HepG2 (cell line): Measurements from ENCODE around the gene SRD5A1. TPM values are rescaled to one million over a fixed set of nuclear protein-coding genes. Genes with fewer than 3 reads are reported as not detected.

Experiments
- ATAC-seq: fragments of 200-7000 bp; cut with Tn5 transposase; 3 replicates; pipeline ENCODE4 v1.9.1; 2020; ENCODE audit warnings: mild to moderate bottlenecking, moderate library complexity
- BruUV-seq: library from RNA; stranded (reverse); fragments of 400-500 nt; replicated peaks from 2 replicates; lab custom pipeline; 2021; lab: Mats Ljungman, UMichigan
- CTCF ChIA-PET: fragments of 300-600 bp; formaldehyde crosslinking; extraction: SDS; loops from one replicate; lab custom pipeline; 2021; ENCODE audit warnings: low total read pairs, inconsistent platforms, low intra/inter-chr PET ratio; lab: Yijun Ruan, JAX
- POLR2A ChIA-PET: fragments of 350-600 bp; sonication (Branson Sonifier 250); formaldehyde crosslinking; loops from one replicate; lab custom pipeline; 2020; ENCODE audit warnings: antibody characterized with exemption, inconsistent platforms; lab: Yijun Ruan, JAX
- DNase-seq: peaks from one replicate; pipeline ENCODE4 v3.0.0-alpha.2; 2015; ENCODE audit warnings: low spot score
- FAIRE-seq: peaks from 3 replicates; lab custom pipeline; 2011; peaks lifted over from hg19 to GRCh38; lab: Jason Lieb, UNC
- H2AFZ ChIP-seq: one replicate; pipeline ENCODE4 v1.6.1; 2011; ENCODE audit warnings: low read length, inconsistent platforms
- H3K27ac ChIP-seq: fragments of 300-600 bp; 3 replicates; pipeline ENCODE4 v1.8.0; 2011; ENCODE audit warnings: mixed run types, mild to moderate bottlenecking, mixed read lengths, low read length, inconsistent platforms; ENCODE audit not compliant: insufficient read depth; ENCODE audit errors: extremely low read length
- H3K27me3 ChIP-seq, 2 experiments: fragments of 200-600 bp in 1 of 2; 2 replicates in 1 of 2; 3 replicates in 1 of 2; pipeline versions ENCODE4 v1.6.0 to v1.8.0; 2011; ENCODE audit warnings: low read length in 2 of 2, mild to moderate bottlenecking in 2 of 2, moderate library complexity in 2 of 2, inconsistent platforms in 1 of 2; ENCODE audit not compliant: insufficient read depth in 2 of 2, control insufficient read depth in 1 of 2
- H3K36me3 ChIP-seq, 2 experiments: fragments of 200-600 bp in 1 of 2; replicated peaks in 1 of 2; 2 replicates in 1 of 2; 3 replicates in 1 of 2; pipeline versions ENCODE4 v1.5.1 to v1.8.0; 2011; ENCODE audit warnings: low read length in 2 of 2, inconsistent platforms in 1 of 2; ENCODE audit not compliant: insufficient read depth in 2 of 2, control insufficient read depth in 1 of 2
- H3K4me1 ChIP-seq: 2 replicates; pipeline ENCODE4 v1.5.1; 2012; ENCODE audit warnings: low read length, inconsistent platforms; ENCODE audit not compliant: insufficient read depth
- H3K4me2 ChIP-seq: 2 replicates; pipeline ENCODE4 v1.6.0; 2011; ENCODE audit warnings: low read depth, low read length, inconsistent platforms
- H3K4me3 ChIP-seq, 3 experiments: fragments of 200-600 bp in 1 of 3; sonication (generic), shearing (Covaris generic) in 1 of 3; replicated peaks in 1 of 3; 2 replicates each; pipeline ENCODE4 v1.5.1; 2011 to 2016; ENCODE audit warnings: low read length in 3 of 3, inconsistent platforms in 2 of 3, low read depth in 2 of 3, mild to moderate bottlenecking in 2 of 3, control low read depth in 1 of 3, mixed read lengths in 1 of 3; ENCODE audit not compliant: insufficient read depth in 1 of 3
- H3K79me2 ChIP-seq: one replicate; pipeline ENCODE4 v1.6.1; 2011; ENCODE audit warnings: low read length, inconsistent platforms; ENCODE audit not compliant: insufficient read depth
- H3K9ac ChIP-seq: 2 replicates; pipeline ENCODE4 v1.6.0; 2011; ENCODE audit warnings: mild to moderate bottlenecking, low read depth, low read length, inconsistent platforms; ENCODE audit not compliant: insufficient read depth
- H3K9me3 ChIP-seq: 2 replicates; pipeline ENCODE4 v1.5.1; 2012; ENCODE audit warnings: mild to moderate bottlenecking, low read length
- H4K20me1 ChIP-seq: 2 replicates; pipeline ENCODE4 v1.6.0; 2011; ENCODE audit warnings: inconsistent platforms, mild to moderate bottlenecking, low read length, moderate library complexity; ENCODE audit not compliant: insufficient read depth
- ARNT2 ChIP-seq: sonication (generic); formaldehyde crosslinking; IDR thresholded peaks from 2 replicates; pipeline ENCODE4 v1.8.0; 2022; ENCODE audit warnings: mild to moderate bottlenecking, low read depth, missing genetic modification reagents, moderate library complexity
- ELF3 ChIP-seq: IDR thresholded peaks from 2 replicates; pipeline ENCODE4 v1.6.1; 2016; ENCODE audit warnings: missing genetic modification reagents, missing compliant biosample characterization
- ETV6 ChIP-seq: sonication (generic); formaldehyde crosslinking; conservative IDR thresholded peaks from 2 replicates; pipeline ENCODE4 v1.4.0; 2020; ENCODE audit warnings: missing genetic modification reagents
- FOXO1 ChIP-seq: sonication (generic); formaldehyde crosslinking; IDR thresholded peaks from 2 replicates; pipeline ENCODE4 v1.4.0; 2020; ENCODE audit warnings: missing genetic modification reagents
- KLF9 ChIP-seq: IDR thresholded peaks from 2 replicates; pipeline ENCODE4 v1.6.1; 2016; ENCODE audit warnings: low read depth
- MED1 ChIP-seq: sonication (generic); formaldehyde crosslinking; IDR thresholded peaks from 2 replicates; pipeline ENCODE4 v1.4.0; 2020; ENCODE audit warnings: missing genetic modification reagents
- MXI1 ChIP-seq: IDR thresholded peaks from 3 replicates; pipeline ENCODE4 v1.6.1; 2012; ENCODE audit warnings: low read depth, low read length, inconsistent platforms, borderline replicate concordance
- NR2C2 ChIP-seq: sonication (generic); formaldehyde crosslinking; IDR thresholded peaks from 2 replicates; pipeline ENCODE4 v1.4.0; 2020; ENCODE audit warnings: missing genetic modification reagents, mild to moderate bottlenecking, moderate library complexity, borderline replicate concordance
- PHF20 ChIP-seq: sonication (generic); formaldehyde crosslinking; IDR thresholded peaks from 2 replicates; pipeline ENCODE4 v1.5.0; 2020; ENCODE audit warnings: mild to moderate bottlenecking, missing genetic modification reagents
- RARA ChIP-seq: IDR thresholded peaks from 2 replicates; pipeline ENCODE4 v1.6.1; 2016; ENCODE audit warnings: missing genetic modification reagents, missing compliant biosample characterization
- ZBTB7B ChIP-seq: sonication (generic); formaldehyde crosslinking; IDR thresholded peaks from 2 replicates; pipeline ENCODE4 v1.4.0; 2020; ENCODE audit warnings: missing genetic modification reagents
- ZNF264 ChIP-seq: sonication (generic); formaldehyde crosslinking; IDR thresholded peaks from 2 replicates; pipeline ENCODE4 v1.4.0; 2020; ENCODE audit warnings: missing genetic modification reagents
- ZNF7 ChIP-seq: IDR thresholded peaks from 2 replicates; pipeline ENCODE4 v1.6.1; 2016; ENCODE audit warnings: missing biosample characterization, missing genetic modification reagents
- ZSCAN20 ChIP-seq: sonication (generic); formaldehyde crosslinking; IDR thresholded peaks from 2 replicates; pipeline ENCODE4 v1.4.0; 2020; ENCODE audit warnings: missing genetic modification reagents, mild to moderate bottlenecking, borderline replicate concordance
- WGBS: methylation state at CpG from one replicate; pipeline ENCODE4 v1.1.6; 2017; ENCODE audit warnings: low lambda C conversion rate; 5-methylcytosine and 5-hydroxymethylcytosine counted together
- in situ Hi-C: cut with HindIII; loops from 2 replicates; pipeline ENCODE4 v1.10.0; 2017; ENCODE audit warnings: low pct_unique_long_range_greater_than_20kb; ENCODE audit not compliant: extremely low pct_ligation_motif_present
- intact Hi-C: fragments of 100-400 bp; cut with micrococcal nuclease; formaldehyde crosslinking; loops from one replicate; pipeline ENCODE4 v1.10.0; 2022; ENCODE audit not compliant: unreplicated experiment
- polyA plus RNA-seq, 8 experiments: library from polyadenylated mRNA; depleted of rRNA in 3 of 8; stranded (reverse) in 7 of 8; unstranded in 1 of 8; fragments of >200 nt; fragmentation: Illumina TruSeq in 4 of 8; extraction: Trizol in 4 of 8; gene quantifications; 2 replicates each; pipeline versions ENCODE4 v1.2.1 to v1.2.3, GENCODE V29; 2011 to 2016; ENCODE audit warnings: low read depth in 4 of 8, missing spikeins in 1 of 8, mixed read lengths in 1 of 8; ENCODE audit not compliant: insufficient read depth in 1 of 8
- total RNA-seq, 5 experiments: library from RNA; depleted of rRNA; stranded (reverse); fragments of >200 nt; fragmentation: Illumina TruSeq; extraction: Trizol; gene quantifications; 2 replicates each; pipeline ENCODE4 v1.2.3, GENCODE V29; 2016; ENCODE audit warnings: low read depth in 1 of 5
- TF ChIP-seq, protein P1 (sequence below): IDR thresholded peaks from 2 replicates; pipeline ENCODE4 v1.6.1; 2018; ENCODE audit warnings: missing genetic modification reagents
- TF ChIP-seq, protein P2 (sequence below): sonication (generic); formaldehyde crosslinking; conservative IDR thresholded peaks from 2 replicates; pipeline ENCODE4 v1.4.0; 2020; ENCODE audit warnings: missing genetic modification reagents
- TF ChIP-seq, protein P3 (sequence below): sonication (generic); formaldehyde crosslinking; IDR thresholded peaks from 2 replicates; pipeline ENCODE4 v1.5.0; 2020; ENCODE audit warnings: missing genetic modification reagents
- TF ChIP-seq, protein P4 (sequence below): sonication (generic); formaldehyde crosslinking; IDR thresholded peaks from 2 replicates; pipeline ENCODE4 v1.4.0; 2020; ENCODE audit warnings: missing genetic modification reagents

The SRD5A1 gene
- total and polyA plus RNA-seq, 2 of the 13 experiments (the other 11 are each of a cell fraction or from before 2014, with no cell fraction given), result 6.1 to 9.9 TPM

DNA sequence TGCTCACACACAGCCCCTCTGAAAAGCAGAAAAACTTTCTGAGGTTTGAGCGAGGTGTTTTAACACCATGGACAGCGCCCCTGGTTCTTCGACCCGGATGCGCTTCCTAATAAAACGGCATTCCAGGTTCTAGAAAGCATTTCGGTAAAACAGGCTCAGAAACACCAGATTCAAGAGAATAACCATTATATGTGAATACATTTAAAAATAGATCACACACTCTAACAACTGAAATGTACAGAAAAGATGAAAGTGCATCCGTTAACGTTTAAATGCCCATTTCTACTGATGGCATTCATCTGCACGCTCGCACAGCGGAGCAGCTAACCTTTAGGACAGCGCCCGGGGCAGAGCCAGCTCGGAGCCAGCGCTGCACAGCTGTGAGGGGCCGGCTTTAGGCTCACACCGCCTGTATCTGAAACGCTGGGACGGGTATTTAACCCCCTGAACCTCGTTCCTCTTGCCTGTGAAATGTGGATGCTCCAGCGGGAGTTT, 53.7 kb downstream of the SRD5A1 start:
- in situ Hi-C loops (no loop called here), intact Hi-C loops (no loop called here)
- FAIRE-seq (no peak), ATAC-seq (peak; percentile 99), DNase-seq (peak; percentile 42)
- H3K9me3 ChIP-seq, result no peaks in the 10 kb centered on the region
- H3K27ac ChIP-seq, result no peak overlapping the region
- H3K36me3 ChIP-seq, result no peaks in the 10 kb centered on the region
- H3K9ac ChIP-seq, result no peak overlapping the region
- POLR2A ChIA-PET, result no interaction called here
- no peaks in the 10 kb centered on the region for H4K20me1 ChIP-seq
- WGBS, result 3% methylated on average over 14 of the region's 22 CpGs
- peaks cover 6% of the 10 kb centered on the region; the same call in 1 of the 2 replicates for H3K4me1 ChIP-seq
- H3K79me2 ChIP-seq, result no peaks in the 10 kb centered on the region
- peak overlapping the region; percentile 66 for H3K4me2 ChIP-seq
- peak overlapping the region; percentile 40 to 55 (median 46); a peak in 5 of 6 replicates for H3K4me3 ChIP-seq
- CTCF ChIA-PET, result no interaction called here
- no peak overlapping the region for H2AFZ ChIP-seq
- H3K27me3 ChIP-seq, result no peaks in the 10 kb centered on the region; a peak in 1 of 5 replicates
- BruUV-seq, result no TSS peak
- TF ChIP-seq ZSCAN20 (CRISPR knock-in tag) (no peak; the same call in 1 of the 2 replicates), ELF3 (CRISPR knock-in tag) (peak; percentile 67), ETV6 (0 out of 2 replicates have a peak, but pooled peaks have one; percentile 34), MED1 (CRISPR knock-in tag) (peak; percentile 45; the same call in 1 of the 2 replicates), ZBTB7B (no peak), FOXO1 (CRISPR knock-in tag) (0 out of 2 replicates have a peak, but pooled peaks have one; percentile 26), PHF20 (CRISPR knock-in tag) (peak; percentile 44; the same call in 1 of the 2 replicates), ARNT2 (CRISPR knock-in tag) (no peak), MXI1 (0 out of 3 replicates have a peak, but pooled peaks have one; percentile 9), ZNF264 (CRISPR knock-in tag) (peak; percentile 75), RARA (CRISPR knock-in tag) (peak; percentile 48; the same call in 1 of the 2 replicates), ZNF7 (CRISPR knock-in tag) (0 out of 2 replicates have a peak, but pooled peaks have one; percentile 9), NR2C2 (CRISPR knock-in tag) (peak; percentile 94), KLF9 (0 out of 2 replicates have a peak, but pooled peaks have one; percentile 44)
- TF ChIP-seq, protein P1, sequence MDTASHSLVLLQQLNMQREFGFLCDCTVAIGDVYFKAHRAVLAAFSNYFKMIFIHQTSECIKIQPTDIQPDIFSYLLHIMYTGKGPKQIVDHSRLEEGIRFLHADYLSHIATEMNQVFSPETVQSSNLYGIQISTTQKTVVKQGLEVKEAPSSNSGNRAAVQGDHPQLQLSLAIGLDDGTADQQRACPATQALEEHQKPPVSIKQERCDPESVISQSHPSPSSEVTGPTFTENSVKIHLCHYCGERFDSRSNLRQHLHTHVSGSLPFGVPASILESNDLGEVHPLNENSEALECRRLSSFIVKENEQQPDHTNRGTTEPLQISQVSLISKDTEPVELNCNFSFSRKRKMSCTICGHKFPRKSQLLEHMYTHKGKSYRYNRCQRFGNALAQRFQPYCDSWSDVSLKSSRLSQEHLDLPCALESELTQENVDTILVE, result peak; percentile 89; the same call in 1 of the 2 replicates
- TF ChIP-seq, protein P2, sequence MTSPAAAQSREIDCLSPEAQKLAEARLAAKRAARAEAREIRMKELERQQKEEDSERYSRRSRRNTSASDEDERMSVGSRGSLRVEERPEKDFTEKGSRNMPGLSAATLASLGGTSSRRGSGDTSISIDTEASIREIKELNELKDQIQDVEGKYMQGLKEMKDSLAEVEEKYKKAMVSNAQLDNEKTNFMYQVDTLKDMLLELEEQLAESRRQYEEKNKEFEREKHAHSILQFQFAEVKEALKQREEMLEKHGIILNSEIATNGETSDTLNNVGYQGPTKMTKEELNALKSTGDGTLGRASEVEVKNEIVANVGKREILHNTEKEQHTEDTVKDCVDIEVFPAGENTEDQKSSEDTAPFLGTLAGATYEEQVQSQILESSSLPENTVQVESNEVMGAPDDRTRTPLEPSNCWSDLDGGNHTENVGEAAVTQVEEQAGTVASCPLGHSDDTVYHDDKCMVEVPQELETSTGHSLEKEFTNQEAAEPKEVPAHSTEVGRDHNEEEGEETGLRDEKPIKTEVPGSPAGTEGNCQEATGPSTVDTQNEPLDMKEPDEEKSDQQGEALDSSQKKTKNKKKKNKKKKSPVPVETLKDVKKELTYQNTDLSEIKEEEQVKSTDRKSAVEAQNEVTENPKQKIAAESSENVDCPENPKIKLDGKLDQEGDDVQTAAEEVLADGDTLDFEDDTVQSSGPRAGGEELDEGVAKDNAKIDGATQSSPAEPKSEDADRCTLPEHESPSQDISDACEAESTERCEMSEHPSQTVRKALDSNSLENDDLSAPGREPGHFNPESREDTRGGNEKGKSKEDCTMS (CRISPR knock-in tag), result 0 out of 2 replicates have a peak, but pooled peaks have one; percentile 70
- TF ChIP-seq, protein P3, sequence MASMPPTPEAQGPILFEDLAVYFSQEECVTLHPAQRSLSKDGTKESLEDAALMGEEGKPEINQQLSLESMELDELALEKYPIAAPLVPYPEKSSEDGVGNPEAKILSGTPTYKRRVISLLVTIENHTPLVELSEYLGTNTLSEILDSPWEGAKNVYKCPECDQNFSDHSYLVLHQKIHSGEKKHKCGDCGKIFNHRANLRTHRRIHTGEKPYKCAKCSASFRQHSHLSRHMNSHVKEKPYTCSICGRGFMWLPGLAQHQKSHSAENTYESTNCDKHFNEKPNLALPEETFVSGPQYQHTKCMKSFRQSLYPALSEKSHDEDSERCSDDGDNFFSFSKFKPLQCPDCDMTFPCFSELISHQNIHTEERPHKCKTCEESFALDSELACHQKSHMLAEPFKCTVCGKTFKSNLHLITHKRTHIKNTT (CRISPR knock-in tag), result no peak
- TF ChIP-seq, protein P4, sequence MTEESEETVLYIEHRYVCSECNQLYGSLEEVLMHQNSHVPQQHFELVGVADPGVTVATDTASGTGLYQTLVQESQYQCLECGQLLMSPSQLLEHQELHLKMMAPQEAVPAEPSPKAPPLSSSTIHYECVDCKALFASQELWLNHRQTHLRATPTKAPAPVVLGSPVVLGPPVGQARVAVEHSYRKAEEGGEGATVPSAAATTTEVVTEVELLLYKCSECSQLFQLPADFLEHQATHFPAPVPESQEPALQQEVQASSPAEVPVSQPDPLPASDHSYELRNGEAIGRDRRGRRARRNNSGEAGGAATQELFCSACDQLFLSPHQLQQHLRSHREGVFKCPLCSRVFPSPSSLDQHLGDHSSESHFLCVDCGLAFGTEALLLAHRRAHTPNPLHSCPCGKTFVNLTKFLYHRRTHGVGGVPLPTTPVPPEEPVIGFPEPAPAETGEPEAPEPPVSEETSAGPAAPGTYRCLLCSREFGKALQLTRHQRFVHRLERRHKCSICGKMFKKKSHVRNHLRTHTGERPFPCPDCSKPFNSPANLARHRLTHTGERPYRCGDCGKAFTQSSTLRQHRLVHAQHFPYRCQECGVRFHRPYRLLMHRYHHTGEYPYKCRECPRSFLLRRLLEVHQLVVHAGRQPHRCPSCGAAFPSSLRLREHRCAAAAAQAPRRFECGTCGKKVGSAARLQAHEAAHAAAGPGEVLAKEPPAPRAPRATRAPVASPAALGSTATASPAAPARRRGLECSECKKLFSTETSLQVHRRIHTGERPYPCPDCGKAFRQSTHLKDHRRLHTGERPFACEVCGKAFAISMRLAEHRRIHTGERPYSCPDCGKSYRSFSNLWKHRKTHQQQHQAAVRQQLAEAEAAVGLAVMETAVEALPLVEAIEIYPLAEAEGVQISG (CRISPR knock-in tag), result 0 out of 2 replicates have a peak, but pooled peaks have one; percentile 28
